ENCODE results near the gene ANKRD53. TPM values are rescaled to one million over a fixed set of nuclear protein-coding genes. Genes with fewer than 3 reads are reported as not detected.
A peak's percentile ranks its signal among the peaks of the same experiment; 100 is the strongest.

The ANKRD53 gene
- total and polyA plus RNA-seq, 7 experiments from 2014 or later: 0.21 to 1.5 (median 0.63) TPM; not detected in 3

DNA sequence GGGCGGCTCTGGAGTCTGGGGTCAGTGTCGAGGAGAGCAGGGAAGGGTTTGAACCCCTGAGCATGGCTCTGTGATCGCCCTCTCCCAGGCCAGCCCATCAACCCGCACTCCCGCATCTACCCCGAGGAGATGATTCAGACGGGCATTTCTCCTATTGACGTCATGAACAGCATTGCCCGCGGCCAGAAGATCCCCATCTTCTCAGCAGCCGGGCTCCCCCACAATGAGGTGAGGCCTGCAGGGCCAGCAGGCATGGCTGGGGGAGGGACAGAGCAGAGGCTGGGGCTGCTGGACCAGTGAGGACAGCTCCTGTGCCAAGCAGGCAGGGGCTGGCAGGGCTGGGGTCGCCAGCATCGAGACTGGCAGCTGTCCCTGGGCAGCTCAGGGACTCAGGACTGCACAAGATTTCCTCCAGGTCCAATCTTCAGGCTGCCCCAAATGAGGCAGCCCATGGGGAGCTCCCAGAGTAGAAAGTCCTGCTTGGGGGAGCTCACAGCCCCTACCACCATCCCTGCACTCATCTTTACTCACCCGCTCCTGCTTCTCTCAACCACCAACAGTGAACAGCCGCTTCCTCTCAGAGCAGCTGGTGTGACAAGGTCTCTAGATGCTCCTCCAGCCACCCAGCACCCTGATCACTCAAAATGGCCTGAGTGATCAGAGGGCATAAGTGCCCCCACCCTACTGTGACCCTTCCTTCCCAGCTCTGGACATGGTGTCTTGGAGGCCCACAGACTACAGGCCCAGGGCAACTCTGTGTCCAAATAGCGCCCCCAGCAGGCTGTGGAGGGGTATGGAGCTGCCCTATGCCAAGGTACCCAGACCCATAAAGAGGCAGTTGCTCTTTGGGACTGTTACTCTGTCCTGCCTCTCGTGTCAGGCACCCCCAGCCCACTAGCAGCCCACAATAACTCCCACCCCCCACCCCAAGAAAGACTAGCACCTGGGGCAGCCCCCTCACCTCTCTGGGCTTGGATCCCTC, 18.3 kb upstream of the ANKRD53 start:
- Mint-ChIP-seq H3K4me1 (peaks cover 5 to 8% (median 6%) of the 10 kb centered on the region in 7 donors), H3K27me3 (peaks cover 32 to 45% (median 43%) of the 10 kb centered on the region in 5 donors), H3K9me3 (peaks cover 0 to 2% (median 0%) of the 10 kb centered on the region in 11 donors), H3K36me3 (no peaks in the 10 kb centered on the region), H3K4me3 (peak overlapping the region in 1 of 10 donors; percentile 26), H3K27ac (peak overlapping the region in 1 of 9 donors; percentile 14)
- Histone ChIP-seq H3K9me3 (ENCODE audit: control insufficient read depth in 2 of 3, low read length in 3 of 3) (no peaks in the 10 kb centered on the region), H3K4me1 (ENCODE audit: control insufficient read depth in 2 of 2, insufficient read depth in 2 of 2, low read length in 2 of 2) (peaks cover 4 to 9% of the 10 kb centered on the region in 2 donors), H3K27ac (ENCODE audit: low read depth, low read length) (no peak overlapping the region), H3K4me3 (ENCODE audit: low read length) (no peak overlapping the region), H3K27me3 (ENCODE audit: control insufficient read depth in 2 of 2, insufficient read depth in 2 of 2, low read length in 2 of 2) (no peaks in the 10 kb centered on the region), H3K36me3 (ENCODE audit: control insufficient read depth in 2 of 3, insufficient read depth in 3 of 3, low read length in 3 of 3) (no peaks in the 10 kb centered on the region)
- CTCF ChIA-PET: interaction anchor here (0.9 kb wide), 1 partner anchor 9 kb away, joined by 3 read pairs; no protein-coding TSS in a partner anchor
- intact Hi-C loops (cut with micrococcal nuclease): no loop called here
- ATAC-seq (no peak), DNase-seq (peak in 1 of 9 donors; percentile 5)
- POLR2A ChIA-PET: no interaction called here

GRCh38 chr2:70960833-70961647, 17.4 kb upstream of the ANKRD53 start:
- H3K9me3 ChIP-seq (ENCODE audit: control insufficient read depth in 2 of 3, low read length in 3 of 3): no peaks in the 10 kb centered on the region
- H3K27me3 ChIP-seq (ENCODE audit: control insufficient read depth in 2 of 2, insufficient read depth in 2 of 2, low read length in 2 of 2): no peaks in the 10 kb centered on the region
- Mint-ChIP-seq H3K4me3 (no peak overlapping the region), H3K9me3 (peaks cover 0 to 2% (median 0%) of the 10 kb centered on the region in 11 donors), H3K4me1 (peaks cover 5 to 10% (median 8%) of the 10 kb centered on the region in 7 donors), H3K27ac (peak overlapping the region in 1 of 9 donors; percentile 28), H3K27me3 (peaks cover 24 to 43% (median 40%) of the 10 kb centered on the region in 5 donors), H3K36me3 (no peaks in the 10 kb centered on the region)
- peaks cover 4 to 9% of the 10 kb centered on the region in 2 donors for H3K4me1 ChIP-seq (ENCODE audit: control insufficient read depth in 2 of 2, insufficient read depth in 2 of 2, low read length in 2 of 2)
- H3K36me3 ChIP-seq (ENCODE audit: control insufficient read depth in 2 of 3, insufficient read depth in 3 of 3, low read length in 3 of 3): no peaks in the 10 kb centered on the region
- POLR2A ChIA-PET: no interaction called here
- no peak overlapping the region for H3K4me3 ChIP-seq (ENCODE audit: low read length)
- intact Hi-C loops (cut with micrococcal nuclease): no loop called here
- CTCF ChIA-PET: interaction anchor here (1.0 to 2.3 kb wide), 3 partner anchors 13 to 41 kb away, joined by 4 to 12 read pairs (median 5); no protein-coding TSS in a partner anchor
- no peak for ATAC-seq
- no peak overlapping the region for H3K27ac ChIP-seq (ENCODE audit: low read depth, low read length)
- DNase-seq: no peak

DNA sequence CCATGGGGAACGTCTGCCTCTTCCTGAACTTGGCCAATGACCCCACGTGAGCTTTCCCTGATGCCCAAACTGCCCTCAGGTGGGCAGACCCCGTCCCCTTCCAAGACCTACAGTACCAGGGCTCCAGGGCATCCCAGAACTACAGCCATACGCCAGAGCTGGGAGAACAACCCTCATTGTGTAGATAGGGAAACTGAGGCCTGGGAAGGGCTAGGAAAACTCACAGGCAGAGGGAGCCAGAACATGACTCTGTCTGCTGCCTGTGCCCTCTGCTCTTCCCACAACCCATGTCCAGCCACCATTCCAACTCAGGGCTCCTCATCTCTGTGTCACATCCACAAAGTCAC, 16.8 kb upstream of the ANKRD53 start:
- no peaks in the 10 kb centered on the region for H3K9me3 ChIP-seq (ENCODE audit: control insufficient read depth in 2 of 3, low read length in 3 of 3)
- H3K27ac Mint-ChIP-seq: no peak overlapping the region
- no peaks in the 10 kb centered on the region for H3K36me3 Mint-ChIP-seq
- no peaks in the 10 kb centered on the region for H3K27me3 ChIP-seq (ENCODE audit: control insufficient read depth in 2 of 2, insufficient read depth in 2 of 2, low read length in 2 of 2)
- no peaks in the 10 kb centered on the region for H3K36me3 ChIP-seq (ENCODE audit: control insufficient read depth in 2 of 3, insufficient read depth in 3 of 3, low read length in 3 of 3)
- intact Hi-C loops (cut with micrococcal nuclease): no loop called here
- DNase-seq: no peak
- H3K27me3 Mint-ChIP-seq: peaks cover 21 to 39% (median 37%) of the 10 kb centered on the region in 5 donors
- H3K4me1 ChIP-seq (ENCODE audit: control insufficient read depth in 2 of 2, insufficient read depth in 2 of 2, low read length in 2 of 2): peaks cover 4 to 9% of the 10 kb centered on the region in 2 donors
- H3K4me1 Mint-ChIP-seq: peaks cover 5 to 10% (median 8%) of the 10 kb centered on the region in 7 donors
- POLR2A ChIA-PET: no interaction called here
- no peak overlapping the region for H3K4me3 ChIP-seq (ENCODE audit: low read length)
- H3K4me3 Mint-ChIP-seq: no peak overlapping the region
- CTCF ChIA-PET: interaction anchor here (1.0 to 2.3 kb wide), 3 partner anchors 14 to 40 kb away, joined by 4 to 12 read pairs (median 5); no protein-coding TSS in a partner anchor
- no peak for ATAC-seq
- H3K27ac ChIP-seq (ENCODE audit: low read depth, low read length): no peak overlapping the region
- H3K9me3 Mint-ChIP-seq: peaks cover 0 to 2% (median 0%) of the 10 kb centered on the region in 11 donors

DNA sequence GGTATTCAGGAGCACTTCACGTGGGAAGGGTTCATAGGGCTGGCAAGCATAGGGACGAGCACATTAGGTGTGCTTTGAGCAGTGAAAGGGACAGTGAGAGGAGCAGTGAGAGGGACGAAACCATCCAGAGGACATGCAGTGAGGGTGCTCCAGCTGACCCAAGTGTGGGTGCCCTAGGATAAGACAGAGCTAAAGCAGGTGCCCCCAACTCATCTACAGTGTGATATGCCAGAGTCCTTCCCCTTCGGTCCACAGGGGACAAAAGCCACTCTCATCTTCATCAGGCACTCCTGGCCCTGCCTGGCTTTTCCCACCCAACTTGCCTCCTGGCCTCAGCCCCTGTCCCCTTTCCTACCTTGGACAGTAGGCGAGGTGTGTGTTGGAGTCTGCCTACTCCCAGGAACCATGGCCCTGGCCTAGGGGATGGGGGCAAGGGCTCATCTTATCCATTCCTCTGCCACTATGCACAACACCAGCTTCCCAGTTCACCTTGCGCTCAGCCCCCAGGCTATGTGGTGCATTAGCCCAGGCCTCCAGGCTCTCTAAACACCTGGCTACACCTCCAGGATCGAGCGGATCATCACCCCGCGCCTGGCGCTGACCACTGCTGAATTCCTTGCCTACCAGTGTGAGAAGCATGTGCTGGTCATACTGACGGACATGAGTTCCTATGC, 16.1 kb upstream of the ANKRD53 start:
- intact Hi-C loops (cut with micrococcal nuclease): no loop called here
- Mint-ChIP-seq H3K27ac (no peak overlapping the region), H3K4me3 (no peak overlapping the region), H3K4me1 (peaks cover 5 to 10% (median 8%) of the 10 kb centered on the region in 7 donors), H3K9me3 (peaks cover 0 to 2% (median 0%) of the 10 kb centered on the region in 11 donors), H3K27me3 (peaks cover 26 to 38% (median 35%) of the 10 kb centered on the region in 5 donors), H3K36me3 (no peaks in the 10 kb centered on the region)
- Histone ChIP-seq H3K27ac (ENCODE audit: low read depth, low read length) (no peak overlapping the region), H3K36me3 (ENCODE audit: control insufficient read depth in 2 of 3, insufficient read depth in 3 of 3, low read length in 3 of 3) (no peaks in the 10 kb centered on the region), H3K4me1 (ENCODE audit: control insufficient read depth in 2 of 2, insufficient read depth in 2 of 2, low read length in 2 of 2) (peaks cover 4 to 9% of the 10 kb centered on the region in 2 donors), H3K27me3 (ENCODE audit: control insufficient read depth in 2 of 2, insufficient read depth in 2 of 2, low read length in 2 of 2) (no peaks in the 10 kb centered on the region), H3K4me3 (ENCODE audit: low read length) (no peak overlapping the region), H3K9me3 (ENCODE audit: control insufficient read depth in 2 of 3, low read length in 3 of 3) (no peaks in the 10 kb centered on the region)
- DNase-seq (no peak), ATAC-seq (no peak)
- ChIA-PET POLR2A (interaction anchor here (0.6 kb wide), 1 partner anchor 416 kb away, joined by 4 read pairs; no protein-coding TSS in a partner anchor), CTCF (interaction anchor here (1.0 to 2.3 kb wide), 3 partner anchors 15 to 39 kb away, joined by 3 to 12 read pairs (median 4); no protein-coding TSS in a partner anchor)

- Mint-ChIP-seq H3K36me3 (no peaks in the 10 kb centered on the region), H3K27me3 (peaks cover 32 to 34% (median 32%) of the 10 kb centered on the region in 5 donors), H3K4me1 (peaks cover 5 to 10% (median 8%) of the 10 kb centered on the region in 7 donors), H3K27ac (no peak overlapping the region), H3K9me3 (peaks cover 0 to 2% (median 0%) of the 10 kb centered on the region in 11 donors), H3K4me3 (peak overlapping the region in 1 of 10 donors; percentile 24)
- ATAC-seq (no peak), DNase-seq (no peak)
- intact Hi-C loops (cut with micrococcal nuclease): no loop called here
- no peak overlapping the region for H3K27ac ChIP-seq (ENCODE audit: low read depth, low read length)
- no peak overlapping the region for H3K4me3 ChIP-seq (ENCODE audit: low read length)
- no peaks in the 10 kb centered on the region for H3K9me3 ChIP-seq (ENCODE audit: control insufficient read depth in 2 of 3, low read length in 3 of 3)
- CTCF ChIA-PET: interaction anchor here (0.6 to 4.1 kb wide), 10 partner anchors 9 to 38 kb away, joined by 3 to 23 read pairs (median 4); partner anchors contain the start of gene ANKRD53
- no peaks in the 10 kb centered on the region for H3K36me3 ChIP-seq (ENCODE audit: control insufficient read depth in 2 of 3, insufficient read depth in 3 of 3, low read length in 3 of 3)
- H3K4me1 ChIP-seq (ENCODE audit: control insufficient read depth in 2 of 2, insufficient read depth in 2 of 2, low read length in 2 of 2): peaks cover 4 to 7% of the 10 kb centered on the region in 2 donors
- H3K27me3 ChIP-seq (ENCODE audit: control insufficient read depth in 2 of 2, insufficient read depth in 2 of 2, low read length in 2 of 2): no peaks in the 10 kb centered on the region
- POLR2A ChIA-PET: interaction anchor here (0.6 kb wide), 1 partner anchor 417 kb away, joined by 4 read pairs; no protein-coding TSS in a partner anchor
Measured at GRCh38 chr2:70962885-70963878, 15.2 kb upstream of the ANKRD53 start.
